ENCODE results near the gene TENT5A.

The TENT5A gene

DNA sequence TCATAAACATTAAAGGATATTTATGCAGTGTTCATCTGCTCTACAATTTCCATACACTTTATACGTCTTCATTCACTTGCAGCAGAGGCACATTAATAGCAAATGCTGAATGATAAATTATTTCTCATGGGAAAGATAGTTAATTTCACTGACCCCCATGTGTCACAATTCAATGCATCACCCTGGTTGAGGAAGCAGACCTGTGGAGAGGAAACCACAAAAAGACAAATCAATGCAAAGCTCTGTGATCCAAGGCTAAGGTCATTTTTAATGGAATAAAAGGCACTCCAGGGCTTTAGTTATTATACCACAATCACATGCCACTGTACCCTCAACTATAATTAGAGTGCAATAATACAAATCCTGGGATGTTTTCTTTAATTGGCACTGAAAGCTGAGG is 40.3 kb upstream of the TENT5A start:
- Histone ChIP-seq H3K27ac (ENCODE audit: extremely low read depth, low read depth, low read length) (no peak overlapping the region), H3K36me3 (ENCODE audit: control insufficient read depth in 2 of 2, insufficient read depth in 1 of 2, low read length in 2 of 2) (no peaks in the 10 kb centered on the region), H3K4me3 (ENCODE audit: low read depth, low read length) (no peak overlapping the region), H3K9me3 (ENCODE audit: control insufficient read depth, insufficient read depth, low read depth, low read length) (no peaks in the 10 kb centered on the region), H3K4me1 (ENCODE audit: control insufficient read depth, insufficient read depth, low read length) (no peaks in the 10 kb centered on the region)
- POLR2A ChIA-PET, result no interaction called here
- TF ChIP-seq ZNF571 (tag by site-specific recombination; IDR thresholded peaks at IDR 0.05) (no peak), ZFP37 (tag by site-specific recombination; IDR thresholded peaks at IDR 0.05) (no peak), ZNF76 (tag by site-specific recombination; IDR thresholded peaks at IDR 0.05; ENCODE audit: borderline replicate concordance, low read depth) (no peak), ZNF596 (tag by site-specific recombination; IDR thresholded peaks at IDR 0.05) (no peak), HOXD13 (CRISPR knock-in tag; IDR thresholded peaks at IDR 0.05; ENCODE audit: borderline replicate concordance) (peak; percentile 32; the same call in 1 of the 2 replicates), ZNF837 (tag by site-specific recombination; IDR thresholded peaks at IDR 0.05) (no peak), ZNF776 (tag by site-specific recombination; IDR thresholded peaks at IDR 0.05; ENCODE audit: borderline replicate concordance) (no peak), TRIM28 (IDR thresholded peaks at IDR 0.05; ENCODE audit: borderline replicate concordance, low read length) (no peak), GLI2 (tag by site-specific recombination; IDR thresholded peaks at IDR 0.05; ENCODE audit: borderline replicate concordance, low read depth) (no peak), ZIC2 (tag by site-specific recombination; IDR thresholded peaks at IDR 0.05) (0 out of 2 replicates have a peak, but pooled peaks have one; percentile 17), ZNF169 (tag by site-specific recombination; IDR thresholded peaks at IDR 0.05) (no peak), ZNF335 (tag by site-specific recombination; conservative IDR thresholded peaks at IDR 0.05) (no peak), ZNF777 (tag by site-specific recombination; IDR thresholded peaks at IDR 0.05; ENCODE audit: borderline replicate concordance) (no peak), ZNF747 (tag by site-specific recombination; IDR thresholded peaks at IDR 0.05) (no peak), ZNF792 (tag by site-specific recombination; IDR thresholded peaks at IDR 0.05) (no peak)
- TF ChIP-seq, protein P1, sequence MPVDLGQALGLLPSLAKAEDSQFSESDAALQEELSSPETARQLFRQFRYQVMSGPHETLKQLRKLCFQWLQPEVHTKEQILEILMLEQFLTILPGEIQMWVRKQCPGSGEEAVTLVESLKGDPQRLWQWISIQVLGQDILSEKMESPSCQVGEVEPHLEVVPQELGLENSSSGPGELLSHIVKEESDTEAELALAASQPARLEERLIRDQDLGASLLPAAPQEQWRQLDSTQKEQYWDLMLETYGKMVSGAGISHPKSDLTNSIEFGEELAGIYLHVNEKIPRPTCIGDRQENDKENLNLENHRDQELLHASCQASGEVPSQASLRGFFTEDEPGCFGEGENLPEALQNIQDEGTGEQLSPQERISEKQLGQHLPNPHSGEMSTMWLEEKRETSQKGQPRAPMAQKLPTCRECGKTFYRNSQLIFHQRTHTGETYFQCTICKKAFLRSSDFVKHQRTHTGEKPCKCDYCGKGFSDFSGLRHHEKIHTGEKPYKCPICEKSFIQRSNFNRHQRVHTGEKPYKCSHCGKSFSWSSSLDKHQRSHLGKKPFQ (tag by site-specific recombination; IDR thresholded peaks at IDR 0.05), result no peak
- TF ChIP-seq, protein P2, sequence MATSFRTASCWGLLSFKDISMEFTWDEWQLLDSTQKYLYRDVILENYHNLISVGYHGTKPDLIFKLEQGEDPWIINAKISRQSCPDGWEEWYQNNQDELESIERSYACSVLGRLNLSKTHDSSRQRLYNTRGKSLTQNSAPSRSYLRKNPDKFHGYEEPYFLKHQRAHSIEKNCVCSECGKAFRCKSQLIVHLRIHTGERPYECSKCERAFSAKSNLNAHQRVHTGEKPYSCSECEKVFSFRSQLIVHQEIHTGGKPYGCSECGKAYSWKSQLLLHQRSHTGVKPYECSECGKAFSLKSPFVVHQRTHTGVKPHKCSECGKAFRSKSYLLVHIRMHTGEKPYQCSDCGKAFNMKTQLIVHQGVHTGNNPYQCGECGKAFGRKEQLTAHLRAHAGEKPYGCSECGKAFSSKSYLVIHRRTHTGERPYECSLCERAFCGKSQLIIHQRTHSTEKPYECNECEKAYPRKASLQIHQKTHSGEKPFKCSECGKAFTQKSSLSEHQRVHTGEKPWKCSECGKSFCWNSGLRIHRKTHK (tag by site-specific recombination; IDR thresholded peaks at IDR 0.05), result no peak
- CTCF ChIA-PET, result interaction anchor here (0.5 to 0.7 kb wide), 3 partner anchors 39 to 231 kb away, joined by 3 to 4 read pairs (median 3); no protein-coding TSS in a partner anchor

DNA sequence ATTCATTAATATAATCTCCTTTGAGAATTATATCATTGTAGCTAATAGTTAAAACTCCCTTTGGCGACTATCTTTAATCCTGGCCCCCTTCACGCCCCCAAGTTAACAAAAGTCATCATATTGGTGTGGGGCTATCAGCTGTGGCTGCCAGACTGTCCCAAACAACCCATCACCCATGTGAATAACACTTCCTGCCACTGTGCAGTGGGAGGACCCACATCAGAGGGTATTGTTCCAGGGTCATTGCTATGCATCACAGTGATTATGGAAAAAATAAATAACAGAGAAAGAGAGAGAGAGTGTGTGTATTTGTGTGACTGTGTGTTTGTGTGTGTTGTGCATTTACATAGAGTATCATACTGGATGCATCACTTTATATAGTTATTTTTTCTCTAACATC is 39.3 kb upstream of the TENT5A start:
- Histone ChIP-seq H3K36me3 (ENCODE audit: control insufficient read depth in 2 of 2, insufficient read depth in 1 of 2, low read length in 2 of 2) (no peaks in the 10 kb centered on the region), H3K9me3 (ENCODE audit: control insufficient read depth, insufficient read depth, low read depth, low read length) (no peaks in the 10 kb centered on the region), H3K27ac (ENCODE audit: extremely low read depth, low read depth, low read length) (no peak overlapping the region), H3K4me1 (ENCODE audit: control insufficient read depth, insufficient read depth, low read length) (peaks cover 3% of the 10 kb centered on the region), H3K4me3 (ENCODE audit: low read depth, low read length) (no peak overlapping the region)
- ChIA-PET POLR2A (no interaction called here), CTCF (interaction anchor here (0.6 kb wide), 2 partner anchors 33 to 370 kb away, joined by 3 to 4 read pairs; no protein-coding TSS in a partner anchor)
- TF ChIP-seq ZNF623 (tag by site-specific recombination; IDR thresholded peaks at IDR 0.05), result no peak
- no peak for TF ChIP-seq PRDM1 (tag by site-specific recombination; IDR thresholded peaks at IDR 0.05)
- no peak for TF ChIP-seq ZNF654 (tag by site-specific recombination; IDR thresholded peaks at IDR 0.05; ENCODE audit: low read depth)
- TF ChIP-seq, protein P3, sequence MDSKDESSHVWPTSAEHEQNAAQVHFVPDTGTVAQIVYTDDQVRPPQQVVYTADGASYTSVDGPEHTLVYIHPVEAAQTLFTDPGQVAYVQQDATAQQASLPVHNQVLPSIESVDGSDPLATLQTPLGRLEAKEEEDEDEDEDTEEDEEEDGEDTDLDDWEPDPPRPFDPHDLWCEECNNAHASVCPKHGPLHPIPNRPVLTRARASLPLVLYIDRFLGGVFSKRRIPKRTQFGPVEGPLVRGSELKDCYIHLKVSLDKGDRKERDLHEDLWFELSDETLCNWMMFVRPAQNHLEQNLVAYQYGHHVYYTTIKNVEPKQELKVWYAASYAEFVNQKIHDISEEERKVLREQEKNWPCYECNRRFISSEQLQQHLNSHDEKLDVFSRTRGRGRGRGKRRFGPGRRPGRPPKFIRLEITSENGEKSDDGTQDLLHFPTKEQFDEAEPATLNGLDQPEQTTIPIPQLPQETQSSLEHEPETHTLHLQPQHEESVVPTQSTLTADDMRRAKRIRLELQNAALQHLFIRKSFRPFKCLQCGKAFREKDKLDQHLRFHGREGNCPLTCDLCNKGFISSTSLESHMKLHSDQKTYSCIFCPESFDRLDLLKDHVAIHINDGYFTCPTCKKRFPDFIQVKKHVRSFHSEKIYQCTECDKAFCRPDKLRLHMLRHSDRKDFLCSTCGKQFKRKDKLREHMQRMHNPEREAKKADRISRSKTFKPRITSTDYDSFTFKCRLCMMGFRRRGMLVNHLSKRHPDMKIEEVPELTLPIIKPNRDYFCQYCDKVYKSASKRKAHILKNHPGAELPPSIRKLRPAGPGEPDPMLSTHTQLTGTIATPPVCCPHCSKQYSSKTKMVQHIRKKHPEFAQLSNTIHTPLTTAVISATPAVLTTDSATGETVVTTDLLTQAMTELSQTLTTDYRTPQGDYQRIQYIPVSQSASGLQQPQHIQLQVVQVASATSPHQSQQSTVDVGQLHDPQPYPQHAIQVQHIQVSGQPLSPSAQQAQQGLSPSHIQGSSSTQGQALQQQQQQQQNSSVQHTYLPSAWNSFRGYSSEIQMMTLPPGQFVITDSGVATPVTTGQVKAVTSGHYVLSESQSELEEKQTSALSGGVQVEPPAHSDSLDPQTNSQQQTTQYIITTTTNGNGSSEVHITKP (tag by site-specific recombination; IDR thresholded peaks at IDR 0.05), result no peak
- TF ChIP-seq ZNF23 (tag by site-specific recombination; IDR thresholded peaks at IDR 0.05; ENCODE audit: borderline replicate concordance), result no peak
- TF ChIP-seq EGR2 (tag by site-specific recombination; IDR thresholded peaks at IDR 0.05; ENCODE audit: low read depth), result no peak
- no peak for TF ChIP-seq SCRT1 (tag by site-specific recombination; IDR thresholded peaks at IDR 0.05; ENCODE audit: borderline replicate concordance)
- TF ChIP-seq, protein P4, sequence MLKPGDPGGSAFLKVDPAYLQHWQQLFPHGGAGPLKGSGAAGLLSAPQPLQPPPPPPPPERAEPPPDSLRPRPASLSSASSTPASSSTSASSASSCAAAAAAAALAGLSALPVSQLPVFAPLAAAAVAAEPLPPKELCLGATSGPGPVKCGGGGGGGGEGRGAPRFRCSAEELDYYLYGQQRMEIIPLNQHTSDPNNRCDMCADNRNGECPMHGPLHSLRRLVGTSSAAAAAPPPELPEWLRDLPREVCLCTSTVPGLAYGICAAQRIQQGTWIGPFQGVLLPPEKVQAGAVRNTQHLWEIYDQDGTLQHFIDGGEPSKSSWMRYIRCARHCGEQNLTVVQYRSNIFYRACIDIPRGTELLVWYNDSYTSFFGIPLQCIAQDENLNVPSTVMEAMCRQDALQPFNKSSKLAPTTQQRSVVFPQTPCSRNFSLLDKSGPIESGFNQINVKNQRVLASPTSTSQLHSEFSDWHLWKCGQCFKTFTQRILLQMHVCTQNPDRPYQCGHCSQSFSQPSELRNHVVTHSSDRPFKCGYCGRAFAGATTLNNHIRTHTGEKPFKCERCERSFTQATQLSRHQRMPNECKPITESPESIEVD (tag by site-specific recombination; IDR thresholded peaks at IDR 0.05), result no peak
- TF ChIP-seq MYNN (tag by site-specific recombination; IDR thresholded peaks at IDR 0.05; ENCODE audit: borderline replicate concordance), result no peak
- TF ChIP-seq ZNF169 (tag by site-specific recombination; IDR thresholded peaks at IDR 0.05), result no peak
